ENCODE measurements around the gene CCDC158. TPM values are rescaled to one million over a fixed set of nuclear protein-coding genes. Genes with fewer than 3 reads are reported as not detected.

The CCDC158 gene
- total and polyA plus RNA-seq, 2 of the 4 experiments (the other 2 are of a cell fraction), result not detected

DNA sequence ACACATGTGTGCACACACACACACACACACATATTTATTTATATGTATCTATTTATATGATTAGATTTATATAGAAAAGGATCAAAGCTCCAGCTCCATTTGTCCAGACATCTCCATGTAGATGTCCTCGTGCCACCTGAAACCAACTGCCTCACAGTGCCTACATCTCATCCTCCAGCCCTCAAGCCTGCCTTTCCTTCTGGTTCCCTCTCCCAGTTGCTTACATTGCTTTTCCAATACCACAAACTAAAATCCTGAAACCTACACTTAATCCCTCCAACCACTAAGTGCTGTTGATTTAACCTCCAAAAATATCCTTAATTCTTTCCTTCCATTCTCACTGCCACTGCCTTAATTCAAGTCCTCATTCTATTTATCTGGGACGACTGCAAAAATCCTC lies 63.0 kb downstream of the CCDC158 start:
- H3K36me3 ChIP-seq (ENCODE audit: control insufficient read depth, insufficient read depth, low read length), result no peaks in the 10 kb centered on the region
- no peak overlapping the region for H3K4me3 ChIP-seq (ENCODE audit: insufficient read depth, low read depth, low read length)
- H3K9ac ChIP-seq (ENCODE audit: low read depth, low read length), result no peak overlapping the region
- no peak overlapping the region for H3K27ac ChIP-seq (ENCODE audit: insufficient read depth, low read length)
- ChIA-PET CTCF (no interaction called here), POLR2A (ENCODE audit: unreplicated experiment) (no interaction called here)
- H2AK9ac ChIP-seq (replicated peaks; ENCODE audit: low read depth, low read length, poor library complexity), result no peak overlapping the region
- dilution Hi-C loops (cut with HindIII; ENCODE audit: low sequenced_read_pairs, unreplicated experiment), result no loop called here
- H4K20me1 ChIP-seq (ENCODE audit: insufficient read depth, low read length), result no peaks in the 10 kb centered on the region
- no peak for ATAC-seq (ENCODE audit: low read depth)
- no peak overlapping the region for H4K5ac ChIP-seq (ENCODE audit: low read depth, low read length)
- intact Hi-C loops (cut with micrococcal nuclease), result no loop called here
- no peak overlapping the region for H2BK15ac ChIP-seq (ENCODE audit: low read depth, low read length)
- 0 out of 2 replicates have a peak, but pooled peaks cover 4% of the 10 kb centered on the region for H3K9me3 ChIP-seq (ENCODE audit: control insufficient read depth, insufficient read depth, low read length)
- H3K4me2 ChIP-seq (ENCODE audit: low read depth, low read length), result no peak overlapping the region
- H3K18ac ChIP-seq (ENCODE audit: low read depth, low read length), result no peak overlapping the region
- H2AK5ac ChIP-seq (ENCODE audit: low read depth, low read length), result no peak overlapping the region
- H3K79me1 ChIP-seq (ENCODE audit: low read depth in 1 of 2, low read length in 2 of 2), result no peaks in the 10 kb centered on the region
- H3K27me3 ChIP-seq (ENCODE audit: control insufficient read depth, insufficient read depth, low read length), result peaks cover 11% of the 10 kb centered on the region
- TF ChIP-seq RAD21 (IDR thresholded peaks at IDR 0.05; ENCODE audit: low read length), result no peak
- no peak for TF ChIP-seq RFX5 (IDR thresholded peaks at IDR 0.05; ENCODE audit: low read depth, low read length)
- no peak for TF ChIP-seq FOS (IDR thresholded peaks at IDR 0.05; ENCODE audit: low read depth, low read length)
- TF ChIP-seq, protein P1, sequence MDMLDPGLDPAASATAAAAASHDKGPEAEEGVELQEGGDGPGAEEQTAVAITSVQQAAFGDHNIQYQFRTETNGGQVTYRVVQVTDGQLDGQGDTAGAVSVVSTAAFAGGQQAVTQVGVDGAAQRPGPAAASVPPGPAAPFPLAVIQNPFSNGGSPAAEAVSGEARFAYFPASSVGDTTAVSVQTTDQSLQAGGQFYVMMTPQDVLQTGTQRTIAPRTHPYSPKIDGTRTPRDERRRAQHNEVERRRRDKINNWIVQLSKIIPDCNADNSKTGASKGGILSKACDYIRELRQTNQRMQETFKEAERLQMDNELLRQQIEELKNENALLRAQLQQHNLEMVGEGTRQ (IDR thresholded peaks at IDR 0.05; ENCODE audit: low read depth, low read length), result no peak
- TF ChIP-seq SMC3 (IDR thresholded peaks at IDR 0.05; ENCODE audit: low read depth, low read length), result no peak
- TF ChIP-seq BHLHE40 (IDR thresholded peaks at IDR 0.05; ENCODE audit: low read depth, low read length), result no peak
- TF ChIP-seq NFE2L2 (IDR thresholded peaks at IDR 0.05; ENCODE audit: low read depth, low read length), result no peak
- TF ChIP-seq MAZ (IDR thresholded peaks at IDR 0.05; ENCODE audit: borderline replicate concordance, low read depth, low read length), result no peak
- TF ChIP-seq CTCF (conservative IDR thresholded peaks at IDR 0.05; ENCODE audit: low read depth, low read length), result no peak
- no peak for TF ChIP-seq CEBPB (IDR thresholded peaks at IDR 0.05; ENCODE audit: low read depth, low read length)
- no peak for TF ChIP-seq POLR2A (IDR thresholded peaks at IDR 0.05; ENCODE audit: low read depth, low read length)
- H4K91ac ChIP-seq (ENCODE audit: insufficient read depth, low read depth, low read length), result no peak overlapping the region
- H2BK20ac ChIP-seq (ENCODE audit: low read depth, low read length), result no peak overlapping the region
- in situ Hi-C loops (cut with MboI; ENCODE audit: low sequenced_read_pairs), result no loop called here
- H4K8ac ChIP-seq (ENCODE audit: low read depth in 2 of 2, low read length in 2 of 2), result no peak overlapping the region
- DNase-seq, result no peak
- no peak overlapping the region for H3K56ac ChIP-seq (ENCODE audit: extremely low read depth, insufficient read depth, low read length)
- no peak overlapping the region for H2BK5ac ChIP-seq (ENCODE audit: low read depth, low read length, poor library complexity, severe bottlenecking)
- 33% methylated on average over 2 of the region's 2 CpGs; no CpG with 5 or more reads in 1 of the 2 experiments for whole genome bisulfite sequencing, 2 experiments (ENCODE audit: extremely low coverage in 2 of 2, insufficient read length in 1 of 2)
- H3K4me1 ChIP-seq (ENCODE audit: control insufficient read depth, insufficient read depth, low read length), result no peaks in the 10 kb centered on the region
- H2BK120ac ChIP-seq (ENCODE audit: low read depth, low read length), result no peak overlapping the region
- H3K14ac ChIP-seq (replicated peaks; ENCODE audit: low read depth, low read length), result no peak overlapping the region
- no peak overlapping the region for H2AFZ ChIP-seq (replicated peaks; ENCODE audit: low read length, poor library complexity)
- no peaks in the 10 kb centered on the region for H3K9me1 ChIP-seq (ENCODE audit: insufficient read depth, low read length)
- H3K4ac ChIP-seq (ENCODE audit: low read depth, low read length), result no peak overlapping the region
- BruUV-seq (replicated peaks), result no TSS peak
- no peak overlapping the region for H3K23ac ChIP-seq (ENCODE audit: low read depth, low read length)
